ENCODE measurements around the gene CYTH3. TPM values are rescaled to one million over a fixed set of nuclear protein-coding genes. Genes with fewer than 3 reads are reported as not detected.
"Not testable (repeated sequence)": the region's sequence is repeated elsewhere in the genome, so short reads cannot be mapped to it uniquely, and the experiment has no call there.

CYTH3 gene
- polyA plus RNA-seq, 6 donors from 2014 or later, result 2.1 to 5.7 (median 2.7) TPM

- no peaks in the 10 kb centered on the region for H3K27me3 Mint-ChIP-seq
- no peaks in the 10 kb centered on the region for H3K9me3 Mint-ChIP-seq
- DNase-seq (no peak), ATAC-seq (ENCODE audit: low read depth in 2 of 2) (no peak)
- no peak overlapping the region for H3K4me3 Mint-ChIP-seq
- peak overlapping the region in 1 of 6 donors; percentile 20 for H3K27ac Mint-ChIP-seq
- peaks cover 4 to 12% (median 8%) of the 10 kb centered on the region in 3 donors for H3K4me1 Mint-ChIP-seq
- no peaks in the 10 kb centered on the region for H3K36me3 Mint-ChIP-seq
Observed at GRCh38 chr7:6244021-6244420, 28.4 kb downstream of the CYTH3 start.

DNA sequence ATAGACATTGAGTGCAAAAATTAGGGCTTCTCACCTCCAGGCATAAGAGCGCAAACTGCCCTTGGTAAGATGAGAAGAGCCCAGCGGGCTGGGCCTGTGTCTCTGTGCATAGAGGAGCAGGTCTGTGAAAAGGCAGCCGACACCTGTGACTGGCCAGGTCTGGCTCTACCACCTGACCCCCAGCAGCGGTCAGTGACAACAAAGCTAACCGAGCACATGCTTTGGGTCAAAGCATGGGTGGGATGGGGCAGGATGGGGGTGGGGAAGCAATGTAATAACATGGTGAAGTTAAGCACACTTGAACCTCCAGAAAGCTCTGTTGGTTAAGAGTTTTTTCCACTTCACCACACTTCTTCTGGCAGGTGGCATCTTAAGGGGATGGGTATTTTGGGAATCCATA, 29.3 kb downstream of the CYTH3 start:
- no peaks in the 10 kb centered on the region for H3K9me3 Mint-ChIP-seq
- peaks cover 4 to 12% (median 8%) of the 10 kb centered on the region in 3 donors for H3K4me1 Mint-ChIP-seq
- no peaks in the 10 kb centered on the region for H3K36me3 Mint-ChIP-seq
- DNase-seq (no peak), ATAC-seq (ENCODE audit: low read depth in 2 of 2) (no peak)
- no peak overlapping the region for H3K4me3 Mint-ChIP-seq
- H3K27ac Mint-ChIP-seq, result no peak overlapping the region
- H3K27me3 Mint-ChIP-seq, result no peaks in the 10 kb centered on the region

DNA sequence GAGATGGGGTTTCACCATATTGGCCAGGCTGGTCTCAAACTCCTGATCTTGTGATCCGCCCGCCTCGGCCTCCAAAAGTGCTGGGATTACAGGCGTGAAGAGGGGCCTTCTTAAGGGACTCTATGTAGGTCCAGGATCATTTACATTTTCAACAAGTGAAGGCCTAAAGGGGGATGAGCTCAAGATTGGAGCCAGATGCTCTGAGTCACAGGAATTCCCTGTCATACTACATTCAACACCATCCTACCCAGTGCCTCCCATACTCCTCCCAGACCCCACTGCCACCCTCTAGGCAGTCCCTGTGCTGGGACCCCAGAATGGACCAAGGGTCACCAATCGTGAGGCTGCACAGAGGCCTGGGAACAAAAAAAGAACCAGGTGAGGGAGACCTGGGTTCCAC, 29.9 kb downstream of the CYTH3 start:
- peaks cover 4 to 8% (median 8%) of the 10 kb centered on the region in 3 donors for H3K4me1 Mint-ChIP-seq
- no peak overlapping the region for H3K27ac Mint-ChIP-seq
- H3K27me3 Mint-ChIP-seq, result no peaks in the 10 kb centered on the region
- H3K36me3 Mint-ChIP-seq, result no peaks in the 10 kb centered on the region
- no peaks in the 10 kb centered on the region for H3K9me3 Mint-ChIP-seq
- no peak for ATAC-seq (ENCODE audit: low read depth in 2 of 2)
- H3K4me3 Mint-ChIP-seq, result no peak overlapping the region
- DNase-seq, result no peak

DNA sequence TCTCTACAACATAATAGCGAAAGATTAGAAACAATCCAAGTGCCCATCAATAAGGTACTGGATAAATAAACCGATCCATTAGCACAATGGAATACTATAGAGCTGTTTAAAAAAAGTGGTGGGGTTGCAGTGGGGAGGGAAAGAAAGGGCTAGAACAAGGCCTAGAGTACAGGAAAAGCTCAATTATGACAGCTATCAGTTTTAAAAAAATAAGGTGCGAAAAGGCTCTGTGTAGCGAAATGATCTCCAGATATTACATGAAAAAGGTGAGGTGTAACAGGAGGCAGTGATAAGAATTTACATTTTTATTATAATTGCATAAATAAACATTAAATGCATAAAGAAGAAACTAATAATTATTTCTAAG, 30.8 kb downstream of the CYTH3 start:
- ATAC-seq (ENCODE audit: low read depth in 2 of 2) (no peak), DNase-seq (no peak)
- no peaks in the 10 kb centered on the region for H3K9me3 Mint-ChIP-seq
- H3K27ac Mint-ChIP-seq, result peak overlapping the region in 1 of 6 donors; percentile 18
- no peaks in the 10 kb centered on the region for H3K36me3 Mint-ChIP-seq
- peaks cover 4 to 8% (median 8%) of the 10 kb centered on the region in 3 donors for H3K4me1 Mint-ChIP-seq
- no peak overlapping the region for H3K4me3 Mint-ChIP-seq
- H3K27me3 Mint-ChIP-seq, result no peaks in the 10 kb centered on the region

DNA sequence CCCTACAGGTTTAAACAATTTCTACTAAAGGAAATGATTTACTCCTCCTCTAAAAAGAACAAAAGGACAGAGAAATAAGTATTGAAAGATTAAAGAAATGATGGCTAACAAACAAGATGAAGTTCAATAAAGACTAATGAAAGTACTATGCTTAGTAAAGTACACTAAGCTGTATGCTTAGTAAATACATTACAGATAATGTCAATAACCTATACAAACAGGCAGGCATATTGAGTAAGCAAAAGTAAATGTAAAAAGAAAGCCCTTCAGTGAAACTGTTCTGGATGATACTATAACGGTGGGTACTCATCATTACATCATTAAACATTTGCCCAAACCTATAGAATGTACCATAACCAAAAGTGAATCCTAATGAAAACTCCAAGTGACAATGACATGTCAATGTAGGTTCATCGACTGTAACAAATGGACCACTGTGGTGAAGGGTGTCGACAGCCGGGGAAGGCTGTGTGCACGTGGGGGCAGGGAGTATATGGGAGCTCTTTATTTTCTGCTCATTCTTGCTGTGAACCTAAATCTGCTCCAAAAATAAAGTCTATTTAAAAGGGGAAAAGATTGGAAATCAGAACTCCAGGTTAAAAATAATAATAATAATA, 34.0 kb downstream of the CYTH3 start:
- Mint-ChIP-seq H3K27ac (no peak overlapping the region), H3K4me1 (peaks cover 12 to 23% (median 17%) of the 10 kb centered on the region in 3 donors)

DNA sequence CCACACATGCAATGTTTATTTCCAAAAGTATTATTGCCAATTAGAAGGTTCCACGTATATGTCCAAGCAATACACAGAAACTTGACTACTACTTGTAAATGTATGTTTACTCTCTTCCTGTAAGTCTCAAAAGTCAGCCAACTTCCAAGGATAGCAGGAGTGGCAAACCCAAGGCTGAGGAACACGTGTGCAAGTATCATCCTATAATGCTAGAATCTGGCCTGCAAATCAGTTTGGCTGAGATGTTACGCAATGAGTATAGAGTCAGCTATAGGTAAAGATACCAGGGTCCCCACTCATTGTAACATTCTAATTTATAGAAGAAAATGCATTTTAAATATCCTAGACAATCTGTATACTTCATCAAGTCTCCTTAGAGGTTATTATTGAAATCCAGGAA, 34.7 kb downstream of the CYTH3 start:
- no peaks in the 10 kb centered on the region for H3K36me3 Mint-ChIP-seq
- H3K27me3 Mint-ChIP-seq, result no peaks in the 10 kb centered on the region
- H3K4me1 Mint-ChIP-seq, result peaks cover 17 to 27% (median 22%) of the 10 kb centered on the region in 3 donors
- no peaks in the 10 kb centered on the region for H3K9me3 Mint-ChIP-seq
- H3K4me3 Mint-ChIP-seq, result no peak overlapping the region
- peak overlapping the region in 1 of 6 donors; percentile 69 for H3K27ac Mint-ChIP-seq
- no peak for DNase-seq
- no peak for ATAC-seq (ENCODE audit: low read depth in 2 of 2)

More for the DNA sequence above, 34.0 kb downstream of the CYTH3 start:
- Mint-ChIP-seq H3K4me3 (no peak overlapping the region), H3K36me3 (no peaks in the 10 kb centered on the region), H3K9me3 (no peaks in the 10 kb centered on the region), H3K27me3 (no peaks in the 10 kb centered on the region)
- ATAC-seq (ENCODE audit: low read depth in 2 of 2), result no peak
- no peak for DNase-seq

- DNase-seq (no peak), ATAC-seq (ENCODE audit: low read depth in 2 of 2) (no peak)
- Mint-ChIP-seq H3K27me3 (no peaks in the 10 kb centered on the region), H3K9me3 (no peaks in the 10 kb centered on the region), H3K4me3 (no peak overlapping the region), H3K27ac (no peak overlapping the region), H3K36me3 (no peaks in the 10 kb centered on the region), H3K4me1 (peaks cover 24 to 34% (median 30%) of the 10 kb centered on the region in 3 donors)
Observed at GRCh38 chr7:6237011-6237410, 35.4 kb downstream of the CYTH3 start.

- Mint-ChIP-seq H3K27me3 (no peaks in the 10 kb centered on the region), H3K4me1 (peaks cover 23 to 36% (median 30%) of the 10 kb centered on the region in 3 donors), H3K4me3 (no peak overlapping the region), H3K27ac (peak overlapping the region in 3 of 6 donors; percentile 17 to 70 (median 46)), H3K36me3 (no peaks in the 10 kb centered on the region), H3K9me3 (no peaks in the 10 kb centered on the region)
- no peak for DNase-seq
- ATAC-seq (ENCODE audit: low read depth in 2 of 2), result no peak
Observed at GRCh38 chr7:6235029-6235871, 37.2 kb downstream of the CYTH3 start.

DNA sequence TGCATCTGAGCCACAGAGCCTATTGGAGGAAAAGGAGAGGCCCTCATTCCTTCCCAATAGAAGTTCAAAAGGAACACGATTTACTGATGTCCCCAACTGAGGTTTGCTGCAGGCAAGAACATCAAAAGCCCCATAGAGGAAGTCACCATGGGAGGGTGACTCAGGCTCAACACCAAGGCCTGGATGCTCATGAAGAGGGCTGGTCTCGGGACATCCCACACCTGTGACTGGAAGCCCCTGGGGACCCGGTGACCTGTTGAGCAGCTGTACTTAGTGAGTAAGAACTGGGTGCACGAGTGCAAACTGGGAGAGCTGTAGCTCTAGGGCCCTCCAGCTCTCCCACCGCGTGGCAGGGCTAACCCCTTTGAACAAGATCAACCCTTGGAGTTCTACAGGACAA, 38.0 kb downstream of the CYTH3 start:
- DNase-seq, result no peak
- Mint-ChIP-seq H3K4me3 (no peak overlapping the region), H3K9me3 (no peaks in the 10 kb centered on the region)

DNA sequence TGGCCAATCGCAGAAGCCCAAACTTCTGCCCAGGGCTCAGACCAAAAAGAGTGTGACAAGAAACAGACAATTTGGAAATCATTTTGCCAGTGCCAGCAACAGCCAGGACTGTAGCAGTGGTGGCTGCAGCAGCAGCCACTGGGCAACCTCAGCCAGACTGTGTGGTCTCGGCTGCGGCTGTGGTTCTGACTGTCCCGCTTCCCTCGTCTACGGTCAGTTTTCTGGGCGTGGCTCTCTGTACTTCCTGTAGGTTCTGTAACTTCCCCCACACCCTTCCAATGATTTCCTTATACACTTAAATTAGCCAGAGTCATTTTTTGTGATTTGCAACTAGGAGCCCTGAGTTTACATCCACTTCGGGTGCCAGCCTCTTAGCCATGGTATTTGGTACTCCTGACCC, 39.9 kb downstream of the CYTH3 start:
- DNase-seq, result no peak
- peaks cover 31 to 47% (median 40%) of the 10 kb centered on the region in 3 donors for H3K4me1 Mint-ChIP-seq
- H3K4me3 Mint-ChIP-seq, result peak overlapping the region; percentile 44 to 83 (median 64)
- no peaks in the 10 kb centered on the region for H3K36me3 Mint-ChIP-seq
- ATAC-seq (ENCODE audit: low read depth in 2 of 2), result no peak
- H3K27ac Mint-ChIP-seq, result peak overlapping the region in 4 of 6 donors; percentile 21 to 62 (median 46)
- no peaks in the 10 kb centered on the region for H3K9me3 Mint-ChIP-seq
- no peaks in the 10 kb centered on the region for H3K27me3 Mint-ChIP-seq

More for the DNA sequence above, 38.0 kb downstream of the CYTH3 start:
- Mint-ChIP-seq H3K27me3 (no peaks in the 10 kb centered on the region), H3K4me1 (peaks cover 22 to 34% (median 30%) of the 10 kb centered on the region in 3 donors), H3K36me3 (no peaks in the 10 kb centered on the region), H3K27ac (peak overlapping the region in 1 of 6 donors; percentile 65)
- ATAC-seq (ENCODE audit: low read depth in 2 of 2), result peak; percentile 40 to 45

GRCh38 chr7:6232116-6232515, 40.3 kb downstream of the CYTH3 start:
- Mint-ChIP-seq H3K4me1 (peaks cover 31 to 47% (median 40%) of the 10 kb centered on the region in 3 donors), H3K27ac (peak overlapping the region in 3 of 6 donors; percentile 42 to 62 (median 57)), H3K4me3 (peak overlapping the region in 6 of 8 donors; percentile 44 to 83 (median 64)), H3K27me3 (no peaks in the 10 kb centered on the region), H3K36me3 (no peaks in the 10 kb centered on the region), H3K9me3 (no peaks in the 10 kb centered on the region)
- DNase-seq (no peak), ATAC-seq (ENCODE audit: low read depth in 2 of 2) (no peak)

- H3K4me1 Mint-ChIP-seq, result peaks cover 31 to 47% (median 40%) of the 10 kb centered on the region in 3 donors
- DNase-seq, result no peak
- no peak for ATAC-seq (ENCODE audit: low read depth in 2 of 2)
- no peak overlapping the region for H3K27ac Mint-ChIP-seq
- no peaks in the 10 kb centered on the region for H3K9me3 Mint-ChIP-seq
- peak overlapping the region in 1 of 8 donors; percentile 22 for H3K4me3 Mint-ChIP-seq
- no peaks in the 10 kb centered on the region for H3K36me3 Mint-ChIP-seq
- no peaks in the 10 kb centered on the region for H3K27me3 Mint-ChIP-seq
Observed at GRCh38 chr7:6231184-6231583, 41.2 kb downstream of the CYTH3 start.

GRCh38 chr7:6229284-6229683, 43.1 kb downstream of the CYTH3 start:
- not testable (repeated sequence) for ATAC-seq (ENCODE audit: low read depth in 2 of 2); H3K9me3 Mint-ChIP-seq; H3K27me3 Mint-ChIP-seq; H3K36me3 Mint-ChIP-seq; H3K4me3 Mint-ChIP-seq; DNase-seq
- Mint-ChIP-seq H3K27ac (peak overlapping the region in 2 of 6 donors; percentile 32 to 60), H3K4me1 (peaks cover 31 to 42% (median 33%) of the 10 kb centered on the region in 3 donors)
